ENCODE data around the gene ZCCHC14. TPM values are rescaled to one million over a fixed set of nuclear protein-coding genes. Genes with fewer than 3 reads are reported as not detected.

The ZCCHC14 gene
- total and polyA plus RNA-seq, 4 experiments from 2014 or later: 0.21 to 25.1 (median 11.9) TPM

DNA sequence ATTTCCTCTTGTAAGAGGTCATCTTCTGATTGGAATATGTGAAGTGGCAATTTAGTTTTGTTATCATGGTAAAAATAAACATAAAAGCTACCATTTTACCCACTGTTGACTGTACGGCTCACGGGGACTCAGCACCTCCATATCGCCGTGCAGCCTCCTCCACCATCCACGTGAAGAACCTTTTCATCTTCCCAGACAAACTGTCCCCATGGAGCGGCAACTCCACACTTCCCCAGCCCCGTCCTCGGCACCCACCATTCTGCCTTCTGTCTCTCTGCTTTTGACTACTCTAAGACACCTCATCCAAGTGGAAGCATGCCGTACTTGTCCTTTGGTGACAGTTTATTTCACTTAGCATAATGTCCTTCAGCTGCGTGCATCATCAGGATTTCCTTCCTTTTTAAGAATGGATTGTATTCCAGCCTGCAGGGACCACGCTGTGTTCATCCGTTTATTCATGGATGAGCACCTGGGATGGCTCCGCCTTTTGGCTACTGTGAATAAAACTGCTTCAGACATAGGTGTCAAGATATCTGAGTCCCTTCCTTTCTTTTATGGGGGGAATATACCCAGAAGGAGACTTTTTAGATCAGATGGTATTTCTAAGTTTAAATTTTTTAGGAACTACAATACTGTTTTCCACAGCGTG is 123.6 kb downstream of the ZCCHC14 start:
- Mint-ChIP-seq H3K27me3 (no peaks in the 10 kb centered on the region), H3K36me3 (peaks cover 18 to 27% of the 10 kb centered on the region in 2 donors), H3K4me1 (peaks cover 28 to 80% (median 37%) of the 10 kb centered on the region in 4 donors), H3K4me3 (peak overlapping the region in 2 of 8 donors; percentile 3 to 4), H3K27ac (peak overlapping the region in 2 of 7 donors; percentile 12 to 72), H3K9me3 (no peaks in the 10 kb centered on the region)
- no peak overlapping the region for H3K27ac ChIP-seq (ENCODE audit: low read depth, low read length)
- H3K27me3 ChIP-seq (ENCODE audit: insufficient read depth, low read length): no peaks in the 10 kb centered on the region
- ChIA-PET CTCF (ENCODE audit: partially characterized antibody) (interaction anchor here (1.5 kb wide), 1 partner anchor 13 kb away, joined by 3 read pairs; no protein-coding TSS in a partner anchor), POLR2A (ENCODE audit: partially characterized antibody) (interaction anchor here (0.5 kb wide), 1 partner anchor 15 kb away, joined by 3 read pairs; the partner anchor contains the start of gene FBXO31)
- no peaks in the 10 kb centered on the region for H3K9me3 ChIP-seq (ENCODE audit: control insufficient read depth in 1 of 2, low read length in 2 of 2)
- peaks cover 19% of the 10 kb centered on the region for H3K4me1 ChIP-seq (ENCODE audit: insufficient read depth, low read length)
- no peak for DNase-seq
- intact Hi-C loops (cut with micrococcal nuclease): no loop called here
- H3K36me3 ChIP-seq (ENCODE audit: insufficient read depth, low read length): peaks cover 7% of the 10 kb centered on the region
- no peak overlapping the region for H3K4me3 ChIP-seq (ENCODE audit: low read length in 2 of 2)

DNA sequence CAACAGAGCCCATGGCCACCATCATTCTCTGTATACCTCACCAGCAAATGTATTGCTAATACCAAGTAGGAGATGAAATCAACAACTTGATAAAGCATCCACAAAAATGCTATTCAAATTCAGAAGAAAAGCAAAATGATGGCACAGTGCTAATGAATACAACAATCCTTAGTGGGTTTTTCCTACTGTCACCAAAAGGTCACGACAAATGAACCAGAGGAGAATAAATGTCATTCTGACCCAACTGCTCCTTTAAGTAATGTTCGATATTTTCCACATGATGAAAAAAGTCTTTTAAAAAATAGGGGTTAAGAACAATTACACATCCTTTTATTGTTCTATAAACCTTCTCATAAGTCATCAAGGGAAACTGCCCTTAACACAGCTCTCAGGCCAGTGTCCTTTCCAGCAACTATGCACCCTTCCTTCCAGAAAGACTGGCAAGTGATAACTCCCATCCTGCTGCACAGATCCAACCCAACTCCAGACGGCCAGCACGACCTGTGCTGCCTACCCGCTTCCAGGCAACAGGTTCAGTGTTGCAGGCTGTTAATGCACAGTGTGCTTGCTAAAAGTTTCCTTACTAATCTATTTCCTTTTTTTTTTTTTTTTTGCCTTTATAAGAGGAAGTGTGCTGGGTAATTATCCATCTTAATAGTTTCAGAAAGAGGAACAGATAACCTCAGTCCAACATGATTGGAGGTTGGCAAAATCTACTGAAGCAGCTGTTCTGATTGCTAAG is 124.6 kb downstream of the ZCCHC14 start:
- Histone ChIP-seq H3K4me1 (ENCODE audit: insufficient read depth, low read length) (peaks cover 17% of the 10 kb centered on the region), H3K9me3 (ENCODE audit: control insufficient read depth in 1 of 2, low read length in 2 of 2) (no peaks in the 10 kb centered on the region), H3K27me3 (ENCODE audit: insufficient read depth, low read length) (no peaks in the 10 kb centered on the region), H3K27ac (ENCODE audit: low read depth, low read length) (no peak overlapping the region), H3K4me3 (ENCODE audit: low read length in 2 of 2) (no peak overlapping the region), H3K36me3 (ENCODE audit: insufficient read depth, low read length) (peaks cover 7% of the 10 kb centered on the region)
- Mint-ChIP-seq H3K4me1 (peaks cover 26 to 78% (median 39%) of the 10 kb centered on the region in 4 donors), H3K36me3 (peaks cover 19 to 27% of the 10 kb centered on the region in 2 donors), H3K27me3 (no peaks in the 10 kb centered on the region), H3K27ac (peak overlapping the region in 4 of 7 donors; percentile 4 to 58 (median 26)), H3K4me3 (no peak overlapping the region), H3K9me3 (no peaks in the 10 kb centered on the region)
- ChIA-PET CTCF (ENCODE audit: partially characterized antibody) (no interaction called here), POLR2A (ENCODE audit: partially characterized antibody) (interaction anchor here (0.5 kb wide), 1 partner anchor 16 kb away, joined by 3 read pairs; the partner anchor contains the start of gene FBXO31)
- intact Hi-C loops (cut with micrococcal nuclease): no loop called here
- DNase-seq: no peak

DNA sequence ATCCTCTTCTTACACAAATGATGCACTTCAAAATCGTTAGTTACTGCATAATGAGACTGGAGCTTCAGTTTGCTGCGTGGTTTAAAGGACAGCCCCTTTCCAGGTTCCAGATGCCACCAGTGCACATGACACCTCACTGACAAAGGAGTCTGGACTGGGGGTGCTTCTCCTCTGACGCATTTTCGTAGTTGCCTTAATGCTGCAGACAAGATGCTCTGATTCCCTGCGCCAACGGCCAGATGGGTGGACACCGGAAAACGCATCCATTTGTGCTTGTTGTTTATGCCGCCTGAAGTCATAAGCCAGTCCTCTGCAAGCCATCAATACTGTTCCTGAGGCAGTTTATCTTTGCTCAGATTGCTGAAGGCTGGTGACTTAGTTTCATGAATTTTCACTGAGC is 125.3 kb downstream of the ZCCHC14 start:
- H3K9me3 ChIP-seq (ENCODE audit: control insufficient read depth in 1 of 2, low read length in 2 of 2): no peaks in the 10 kb centered on the region
- H3K27me3 ChIP-seq (ENCODE audit: insufficient read depth, low read length): no peaks in the 10 kb centered on the region
- ChIA-PET POLR2A (ENCODE audit: partially characterized antibody) (no interaction called here), CTCF (ENCODE audit: partially characterized antibody) (no interaction called here)
- no peaks in the 10 kb centered on the region for H3K9me3 Mint-ChIP-seq
- H3K27ac Mint-ChIP-seq: peak overlapping the region in 1 of 7 donors; percentile 51
- H3K4me1 Mint-ChIP-seq: peaks cover 26 to 74% (median 39%) of the 10 kb centered on the region in 4 donors
- H3K4me1 ChIP-seq (ENCODE audit: insufficient read depth, low read length): peaks cover 17% of the 10 kb centered on the region
- no peak overlapping the region for H3K27ac ChIP-seq (ENCODE audit: low read depth, low read length)
- H3K36me3 Mint-ChIP-seq: peaks cover 19 to 27% of the 10 kb centered on the region in 2 donors
- H3K36me3 ChIP-seq (ENCODE audit: insufficient read depth, low read length): peaks cover 7% of the 10 kb centered on the region
- no peaks in the 10 kb centered on the region for H3K27me3 Mint-ChIP-seq
- intact Hi-C loops (cut with micrococcal nuclease): no loop called here
- H3K4me3 ChIP-seq (ENCODE audit: low read length in 2 of 2): no peak overlapping the region
- no peak for DNase-seq
- H3K4me3 Mint-ChIP-seq: no peak overlapping the region

DNA sequence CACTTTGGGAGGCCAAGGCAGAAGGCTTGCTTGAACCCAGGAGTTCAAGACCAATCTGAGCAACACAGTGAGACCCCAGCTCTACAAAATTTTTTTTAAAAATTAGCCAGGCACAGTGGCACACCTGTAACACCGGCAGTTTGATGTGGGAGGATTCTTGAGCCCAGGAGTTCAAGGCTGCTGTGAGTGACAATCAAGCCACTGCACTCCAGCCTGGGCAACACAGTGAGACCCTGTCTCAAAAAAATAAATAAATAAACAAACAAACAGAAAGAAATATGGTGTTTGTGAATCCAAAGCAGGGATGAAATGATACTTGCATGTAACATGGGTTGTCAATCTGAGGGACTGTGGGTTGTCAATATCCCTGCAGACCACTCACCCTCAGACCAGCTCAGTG is 125.9 kb downstream of the ZCCHC14 start:
- Mint-ChIP-seq H3K27ac (peak overlapping the region in 1 of 7 donors; percentile 30), H3K4me1 (peaks cover 26 to 68% (median 39%) of the 10 kb centered on the region in 4 donors), H3K9me3 (no peaks in the 10 kb centered on the region)

DNA sequence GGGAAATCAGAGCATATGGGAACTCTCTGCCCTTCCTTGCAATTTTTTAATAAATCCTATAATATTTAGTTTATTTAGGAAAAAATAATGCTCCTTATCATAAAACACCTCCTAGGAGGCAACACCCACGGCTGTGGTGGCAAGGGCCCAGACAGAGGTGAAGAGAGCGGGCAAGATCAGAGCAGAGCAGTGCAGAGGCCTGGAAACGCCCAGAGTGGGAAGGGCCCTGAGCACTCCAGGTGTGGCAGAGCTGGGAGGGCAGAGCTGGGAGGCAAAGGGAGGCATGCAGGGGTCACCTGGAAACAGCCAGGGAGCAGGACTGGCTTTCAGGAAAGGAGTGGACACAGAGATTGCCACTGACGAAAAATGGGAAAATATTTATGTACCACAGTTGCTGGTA is 126.5 kb downstream of the ZCCHC14 start:
- peaks cover 11% of the 10 kb centered on the region for H3K4me1 ChIP-seq (ENCODE audit: insufficient read depth, low read length)
- no peaks in the 10 kb centered on the region for H3K9me3 ChIP-seq (ENCODE audit: control insufficient read depth in 1 of 2, low read length in 2 of 2)
- no peaks in the 10 kb centered on the region for H3K27me3 ChIP-seq (ENCODE audit: insufficient read depth, low read length)
- Mint-ChIP-seq H3K9me3 (no peaks in the 10 kb centered on the region), H3K4me1 (peaks cover 23 to 63% (median 38%) of the 10 kb centered on the region in 4 donors), H3K36me3 (peaks cover 21 to 34% of the 10 kb centered on the region in 2 donors), H3K27me3 (no peaks in the 10 kb centered on the region), H3K4me3 (no peak overlapping the region), H3K27ac (peak overlapping the region in 3 of 7 donors; percentile 19 to 66 (median 22))
- no peak for DNase-seq
- no peak overlapping the region for H3K27ac ChIP-seq (ENCODE audit: low read depth, low read length)
- H3K4me3 ChIP-seq (ENCODE audit: low read length in 2 of 2): no peak overlapping the region
- peaks cover 17% of the 10 kb centered on the region for H3K36me3 ChIP-seq (ENCODE audit: insufficient read depth, low read length)
- CTCF ChIA-PET (ENCODE audit: partially characterized antibody): no interaction called here
- POLR2A ChIA-PET (ENCODE audit: partially characterized antibody): interaction anchor here (1.2 kb wide), 1 partner anchor 20 kb away, joined by 3 read pairs; no protein-coding TSS in a partner anchor
- intact Hi-C loops (cut with micrococcal nuclease): no loop called here

More for the DNA sequence above, 125.9 kb downstream of the ZCCHC14 start:
- ChIA-PET CTCF (ENCODE audit: partially characterized antibody) (no interaction called here), POLR2A (ENCODE audit: partially characterized antibody) (no interaction called here)
- H3K27me3 Mint-ChIP-seq: no peaks in the 10 kb centered on the region
- H3K4me3 ChIP-seq (ENCODE audit: low read length in 2 of 2): no peak overlapping the region
- H3K36me3 ChIP-seq (ENCODE audit: insufficient read depth, low read length): peaks cover 11% of the 10 kb centered on the region
- H3K27me3 ChIP-seq (ENCODE audit: insufficient read depth, low read length): no peaks in the 10 kb centered on the region
- H3K36me3 Mint-ChIP-seq: peaks cover 19 to 28% of the 10 kb centered on the region in 2 donors
- DNase-seq: no peak
- no peak overlapping the region for H3K4me3 Mint-ChIP-seq
- H3K4me1 ChIP-seq (ENCODE audit: insufficient read depth, low read length): peaks cover 13% of the 10 kb centered on the region
- intact Hi-C loops (cut with micrococcal nuclease): no loop called here
- no peak overlapping the region for H3K27ac ChIP-seq (ENCODE audit: low read depth, low read length)
- no peaks in the 10 kb centered on the region for H3K9me3 ChIP-seq (ENCODE audit: control insufficient read depth in 1 of 2, low read length in 2 of 2)

DNA sequence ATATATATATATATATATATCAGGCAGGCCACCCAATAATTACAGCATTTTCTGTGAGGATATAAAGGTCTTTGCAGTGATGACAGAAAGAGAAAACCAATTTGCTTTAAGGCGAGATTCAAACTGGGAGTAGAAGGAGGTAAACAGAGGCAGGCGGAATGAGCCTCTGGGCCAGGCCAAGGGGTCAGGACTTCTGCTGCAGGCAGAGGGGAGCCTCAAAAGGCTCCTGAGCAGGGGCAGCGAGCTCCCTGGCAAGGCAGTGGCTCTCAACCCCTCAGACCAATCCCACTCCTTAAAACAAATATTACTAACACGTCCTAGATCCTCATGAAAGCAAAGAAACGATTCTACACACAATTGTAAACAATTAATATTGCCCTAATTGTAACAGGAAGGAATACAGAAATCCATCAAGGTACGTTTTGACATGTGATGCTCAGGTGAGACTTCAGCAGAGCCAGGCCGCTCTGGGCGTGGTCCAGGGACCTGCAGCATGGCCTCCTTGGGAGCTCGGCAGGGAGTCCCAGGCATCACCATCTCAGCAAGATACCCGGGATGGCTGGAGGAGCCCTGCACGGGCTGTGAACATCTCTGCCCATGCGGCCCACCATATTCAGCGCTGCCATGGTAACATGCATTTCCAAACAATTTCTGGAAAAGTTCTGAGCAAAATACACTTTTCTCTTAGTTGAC is 127.7 kb downstream of the ZCCHC14 start:
- no peak overlapping the region for H3K27ac ChIP-seq (ENCODE audit: low read depth, low read length)
- H3K4me1 ChIP-seq (ENCODE audit: insufficient read depth, low read length): peaks cover 11% of the 10 kb centered on the region
- no peaks in the 10 kb centered on the region for H3K27me3 ChIP-seq (ENCODE audit: insufficient read depth, low read length)
- H3K4me1 Mint-ChIP-seq: peaks cover 22 to 59% (median 39%) of the 10 kb centered on the region in 4 donors
- H3K36me3 Mint-ChIP-seq: peaks cover 25 to 43% of the 10 kb centered on the region in 2 donors
- peak overlapping the region in 2 of 7 donors; percentile 3 to 4 for H3K27ac Mint-ChIP-seq
- peaks cover 18% of the 10 kb centered on the region for H3K36me3 ChIP-seq (ENCODE audit: insufficient read depth, low read length)
- CTCF ChIA-PET (ENCODE audit: partially characterized antibody): no interaction called here
- POLR2A ChIA-PET (ENCODE audit: partially characterized antibody): interaction anchor here (0.8 to 1.4 kb wide), 3 partner anchors 19 to 23 kb away, joined by 3 read pairs; partner anchors contain the start of gene FBXO31
- H3K4me3 ChIP-seq (ENCODE audit: low read length in 2 of 2): no peak overlapping the region
- no peaks in the 10 kb centered on the region for H3K27me3 Mint-ChIP-seq
- no peaks in the 10 kb centered on the region for H3K9me3 ChIP-seq (ENCODE audit: control insufficient read depth in 1 of 2, low read length in 2 of 2)
- no peak overlapping the region for H3K4me3 Mint-ChIP-seq
- no peak for DNase-seq
- intact Hi-C loops (cut with micrococcal nuclease): no loop called here
- no peaks in the 10 kb centered on the region for H3K9me3 Mint-ChIP-seq
